Stimulated activated CD8-positive, alpha-beta memory T cell treated with anti-CD3 and anti-CD28 coated beads, Interleukin-4, amount 100 ng/mL, for 24 hours (primary cell): ENCODE results near the gene PBLD.
"Not testable (repeated sequence)": the region's sequence is repeated elsewhere in the genome, so short reads cannot be mapped to it uniquely, and the experiment has no call there.

Source experiments
- DNase-seq: peaks from one replicate; pipeline ENCODE4 v3.0.0-alpha.2; 2020; ENCODE audit warnings: low read depth

Gene PBLD

DNA sequence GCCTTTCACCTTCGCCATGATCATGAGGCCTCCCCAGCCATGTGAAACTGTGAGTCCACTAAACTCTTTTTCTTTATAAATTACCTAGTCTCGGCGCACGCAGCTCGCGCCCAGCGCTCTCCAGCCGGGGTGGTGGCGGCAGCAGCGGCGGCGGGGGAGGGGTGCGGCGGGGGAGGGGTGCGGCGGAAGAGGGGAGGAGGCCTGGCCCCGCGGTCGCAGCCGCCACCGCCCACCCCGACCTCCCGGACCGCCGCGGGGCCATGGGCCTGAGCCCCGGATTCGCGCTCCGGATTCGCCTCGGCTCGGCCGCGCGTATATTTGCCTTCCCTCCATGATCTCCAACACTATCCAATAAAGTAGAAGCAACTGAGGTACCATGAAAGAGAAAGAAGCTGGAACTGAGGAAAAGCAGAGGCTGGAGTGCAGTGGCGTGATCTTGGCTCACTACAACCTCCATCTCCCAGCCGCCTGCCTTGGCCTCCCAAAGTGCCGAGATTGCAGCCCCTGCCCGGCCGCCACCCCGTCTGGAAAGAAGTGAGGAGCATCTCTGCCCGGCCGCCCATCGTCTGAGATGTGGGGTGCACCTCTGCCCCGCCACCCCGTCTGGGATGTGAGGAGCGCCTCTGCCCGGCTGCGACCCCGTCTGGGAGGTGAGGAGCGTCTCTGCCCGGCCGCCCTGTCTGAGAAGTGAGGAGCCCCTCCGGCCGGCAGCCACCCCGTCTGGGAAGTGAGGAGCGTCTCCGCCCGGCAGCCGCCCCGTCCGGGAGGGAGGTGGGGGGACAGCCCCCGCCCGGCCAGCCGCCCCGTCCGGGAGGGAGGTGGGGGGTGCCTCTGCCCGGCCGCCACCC is 53.6 kb downstream of the PBLD start:
- not testable (repeated sequence) for DNase-seq

DNA sequence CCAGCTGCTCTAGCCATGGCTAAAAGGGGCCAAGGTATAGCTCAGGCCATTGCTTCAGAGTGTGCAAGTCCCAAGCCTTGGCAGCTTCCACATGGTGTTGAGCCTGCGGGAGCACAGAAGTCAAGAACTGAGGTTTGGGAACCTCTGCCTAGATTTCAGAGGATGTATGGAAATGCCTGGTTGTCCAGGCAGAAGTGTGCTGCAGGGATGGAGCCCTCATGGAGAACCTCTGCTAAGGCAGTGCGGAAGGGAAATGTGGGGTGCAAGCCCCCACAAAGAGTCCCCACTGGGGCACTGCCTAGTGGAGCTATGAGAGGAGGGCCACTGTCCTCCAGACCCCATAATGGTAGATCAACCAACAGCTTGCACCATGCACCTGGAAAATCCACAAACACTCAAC is 54.9 kb downstream of the PBLD start:
- not testable (repeated sequence) for DNase-seq

DNA sequence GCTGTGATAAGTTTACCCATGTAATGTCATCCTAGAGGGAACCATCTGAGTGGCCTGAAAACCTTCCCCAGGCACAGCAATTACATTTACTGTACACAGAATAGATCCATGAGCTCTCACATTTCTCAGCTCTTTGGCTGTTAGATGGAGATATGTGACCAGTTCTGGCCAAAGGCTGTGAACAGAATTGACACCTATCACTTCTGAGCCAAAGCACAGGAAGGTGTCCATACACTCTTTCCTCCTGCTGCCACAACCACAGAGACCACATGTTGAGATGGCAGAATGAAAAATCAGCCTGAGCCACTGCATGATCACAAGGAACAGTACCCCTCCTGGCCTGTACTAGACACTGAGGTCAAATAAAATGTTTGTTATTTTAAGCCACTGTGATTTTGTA is 56.5 kb downstream of the PBLD start:
- no peak for DNase-seq

DNA sequence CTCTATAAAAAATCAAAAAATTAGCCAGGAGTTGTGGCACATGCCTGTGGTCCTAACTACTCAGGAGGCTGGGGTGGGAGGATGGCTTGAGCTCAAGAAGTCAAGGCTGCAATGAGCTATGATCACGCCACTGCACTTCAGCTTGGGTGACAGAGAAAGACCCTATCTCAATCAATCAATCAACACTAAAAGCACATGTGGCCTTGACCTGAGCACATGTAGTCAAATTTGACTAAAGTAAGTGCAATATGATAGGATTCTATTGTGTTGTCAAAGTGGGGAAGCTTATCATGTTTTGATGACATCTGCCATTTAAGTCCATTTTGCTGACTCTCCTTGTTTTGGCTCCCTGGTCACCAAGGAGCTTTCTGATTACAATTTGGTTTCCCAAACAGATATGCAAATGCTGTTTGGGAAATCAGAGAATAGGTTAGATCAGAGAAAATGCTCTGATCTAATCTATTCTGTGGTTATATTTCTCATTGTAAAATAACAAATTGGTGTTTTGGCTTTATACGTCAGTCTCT is 57.1 kb downstream of the PBLD start:
- DNase-seq = no peak

DNA sequence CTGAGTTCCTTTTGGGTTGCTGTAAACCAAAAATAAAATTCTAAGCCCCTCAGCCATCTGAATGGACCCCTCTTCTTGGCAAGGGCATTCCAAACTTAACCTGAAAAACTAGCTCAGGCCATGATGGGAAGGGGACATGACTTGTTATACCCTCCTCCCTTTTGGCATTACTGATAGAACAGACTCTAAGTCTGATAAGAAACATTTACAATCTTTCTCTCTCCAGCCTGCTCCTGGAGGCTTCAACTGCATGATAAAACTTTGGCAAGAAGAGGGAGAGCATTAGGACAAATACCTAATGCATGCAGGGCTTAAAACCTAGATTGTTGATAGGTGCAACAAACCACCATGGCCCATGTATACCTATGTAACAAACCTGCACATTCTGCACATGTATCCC is 59.9 kb downstream of the PBLD start:
- DNase-seq = no peak

DNA sequence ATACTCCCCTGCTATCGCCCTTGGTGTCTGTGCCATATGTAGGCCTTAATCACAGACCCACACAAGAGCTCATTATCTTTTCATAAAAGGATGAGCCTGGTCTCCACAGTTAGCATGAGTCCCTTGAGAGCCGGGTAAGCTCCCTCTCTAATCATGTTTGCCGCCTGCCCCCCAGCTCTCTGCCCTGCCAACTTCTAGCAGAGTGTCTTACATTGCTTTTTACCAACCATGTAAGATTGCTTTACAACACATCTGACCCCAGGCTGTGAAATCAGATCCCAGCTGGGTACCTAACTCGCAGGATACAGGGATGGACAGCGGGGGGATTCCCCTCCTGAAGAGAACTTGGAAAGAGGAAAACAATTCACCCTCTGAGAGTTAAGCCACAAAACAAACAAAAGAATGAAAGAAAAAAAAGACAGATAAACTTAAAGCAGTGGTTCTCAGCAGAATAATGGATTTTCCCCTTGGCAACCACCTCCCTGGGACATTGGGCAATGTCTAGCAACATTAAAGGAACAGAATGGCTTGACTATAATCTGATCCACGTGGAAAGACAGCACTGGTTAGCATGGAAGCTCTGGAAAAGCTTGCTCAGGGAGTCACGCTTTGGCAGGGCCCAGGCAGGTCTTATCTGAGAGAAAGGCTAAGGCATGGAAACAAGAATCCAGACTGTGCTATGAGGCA is 61.4 kb downstream of the PBLD start:
- no peak for DNase-seq

DNA sequence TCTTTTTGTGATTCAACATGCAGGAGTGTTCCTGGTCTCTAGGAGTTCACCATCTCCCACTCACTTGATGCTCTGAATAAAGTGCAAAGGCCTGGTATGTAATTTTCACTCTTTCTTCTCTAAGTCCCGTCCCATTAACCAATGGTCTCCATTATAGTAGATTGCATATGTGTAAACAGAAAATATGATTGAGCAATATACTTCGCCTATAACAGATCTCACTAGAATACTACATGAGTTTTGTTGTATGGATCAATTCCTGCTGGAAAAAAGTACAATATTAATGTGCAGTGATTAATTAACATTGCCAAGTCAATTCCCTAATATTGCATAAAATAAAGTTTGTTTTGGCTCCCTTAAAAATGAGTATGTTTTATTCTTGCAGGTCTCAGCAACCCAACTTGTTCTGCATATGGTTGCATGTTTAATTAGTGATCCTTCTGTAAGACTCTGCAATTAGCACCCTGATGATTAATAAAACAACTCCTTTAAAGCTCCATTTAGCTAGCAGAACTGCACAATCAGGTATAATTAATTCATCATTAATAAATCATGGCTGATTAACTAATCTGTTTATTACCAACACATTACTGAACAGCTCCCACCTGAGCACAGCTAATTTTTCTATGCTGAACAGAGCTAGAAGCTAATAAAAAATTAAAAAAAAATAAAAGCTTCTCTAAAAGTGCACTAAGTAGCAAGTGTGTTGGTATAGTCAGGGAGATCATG is 63.0 kb downstream of the PBLD start:
- no peak for DNase-seq

DNA sequence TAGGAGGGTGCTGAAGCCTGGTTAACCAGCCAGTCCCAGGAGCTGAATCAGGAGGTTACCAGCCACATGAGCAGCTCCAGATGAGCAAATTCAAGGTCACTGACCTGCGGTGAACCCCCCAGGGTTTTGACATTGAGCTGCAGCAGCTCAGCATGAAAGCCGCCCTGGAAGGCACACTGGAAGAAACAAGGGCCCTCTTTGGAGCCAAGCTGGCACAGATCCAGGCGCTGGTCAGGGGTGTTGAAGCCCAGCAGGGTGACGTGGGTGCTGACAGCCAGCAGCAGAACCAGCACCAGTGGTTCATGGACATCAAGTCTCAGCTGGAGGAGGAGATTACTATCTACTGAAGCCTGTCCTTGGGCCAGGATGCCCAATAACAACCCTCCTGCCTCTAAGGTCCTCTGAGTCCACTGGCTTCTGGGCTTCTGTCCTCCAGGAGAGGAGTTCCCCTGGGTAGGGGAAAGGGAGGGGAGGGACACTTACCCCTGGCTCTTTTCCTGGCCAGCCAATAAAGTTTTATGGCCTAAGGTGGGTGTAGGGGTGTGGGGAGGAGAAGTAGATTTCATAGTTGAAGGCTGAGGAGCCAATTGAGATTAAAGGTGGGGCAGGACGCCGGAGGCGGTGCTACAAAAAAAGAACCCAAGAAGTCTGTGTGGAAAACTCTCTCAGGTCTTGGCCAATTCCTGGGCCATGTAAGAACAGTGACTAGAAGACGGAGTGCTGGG is 71.4 kb downstream of the PBLD start:
- DNase-seq = no peak

DNA sequence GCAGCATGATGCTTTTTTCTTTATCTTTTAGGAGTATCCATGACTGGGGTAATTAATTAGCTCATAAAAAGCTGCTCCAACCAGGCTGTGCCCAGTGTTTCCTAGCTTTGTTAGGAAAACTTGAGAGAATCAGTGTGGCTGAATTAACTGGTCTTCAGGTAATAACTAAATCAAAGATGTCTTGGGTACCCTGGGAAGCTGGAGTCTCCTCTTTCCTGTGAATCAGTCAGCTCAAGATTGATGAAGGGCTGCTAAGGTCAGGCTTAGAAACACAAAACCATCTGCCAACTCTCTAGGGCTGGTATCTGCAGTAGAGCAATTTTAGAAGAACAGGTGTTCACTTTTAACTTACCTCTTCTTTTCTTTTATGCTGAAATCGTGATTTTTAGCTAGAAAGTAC is 79.4 kb downstream of the PBLD start:
- DNase-seq = no peak

DNA sequence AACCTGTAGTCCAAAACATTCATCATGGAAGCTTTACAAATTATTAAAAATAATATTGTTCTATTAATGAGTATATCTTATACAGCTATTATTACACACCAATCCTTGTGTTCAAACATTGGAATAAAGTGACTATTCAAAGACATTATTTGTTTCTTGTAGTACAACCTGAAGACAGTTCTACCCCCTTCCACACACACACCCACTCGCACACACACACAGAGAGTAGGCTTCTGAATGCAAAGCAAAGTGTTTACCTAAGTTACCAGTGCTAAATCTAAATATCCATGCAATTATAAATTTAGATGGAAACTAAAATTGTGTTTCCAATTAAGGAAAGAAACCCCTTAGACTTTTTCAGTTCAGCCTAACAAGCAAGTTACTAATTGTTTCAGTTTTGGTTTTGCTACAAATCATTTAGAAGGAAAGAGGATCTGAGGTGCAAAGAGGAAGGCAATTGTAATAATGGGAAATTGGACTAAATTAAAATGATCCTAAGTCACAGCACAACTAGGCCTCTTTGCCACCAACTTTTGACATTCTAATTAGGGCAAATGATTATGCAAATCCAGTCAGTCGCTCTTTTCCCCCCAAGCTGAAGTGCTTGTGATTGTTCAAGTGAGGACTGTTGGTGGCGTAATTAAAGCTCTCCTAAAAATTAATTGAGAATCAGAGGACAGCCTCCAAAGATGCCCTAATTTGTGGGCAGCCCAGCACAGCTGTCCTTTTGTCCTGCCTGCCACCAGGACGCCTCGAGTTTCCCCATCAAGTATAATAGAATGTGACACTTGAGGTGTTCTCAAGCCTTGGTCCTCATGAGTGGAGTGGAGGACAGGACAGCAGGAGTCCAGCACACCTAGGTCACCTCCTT is 80.9 kb downstream of the PBLD start:
- DNase-seq = no peak

DNA sequence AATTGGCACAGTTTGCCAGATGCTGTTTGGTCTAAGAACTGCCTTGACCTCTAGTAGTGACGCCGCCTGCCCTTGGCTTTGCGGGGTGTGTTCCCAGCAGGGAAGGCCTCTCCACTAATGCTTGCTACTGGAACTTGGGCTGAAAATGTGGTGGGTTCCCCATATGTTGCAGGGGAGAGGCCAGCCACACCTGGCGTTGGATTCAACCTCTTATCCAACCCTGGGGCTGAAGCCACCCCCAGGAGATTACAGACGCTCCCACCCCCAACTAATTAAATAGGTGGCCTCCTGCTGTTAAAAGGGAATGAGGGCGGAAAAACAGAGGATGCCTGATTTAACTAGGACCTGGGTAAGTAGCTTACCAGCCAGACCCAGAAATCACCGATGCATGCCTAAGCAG is 81.6 kb downstream of the PBLD start:
- no peak for DNase-seq

DNA sequence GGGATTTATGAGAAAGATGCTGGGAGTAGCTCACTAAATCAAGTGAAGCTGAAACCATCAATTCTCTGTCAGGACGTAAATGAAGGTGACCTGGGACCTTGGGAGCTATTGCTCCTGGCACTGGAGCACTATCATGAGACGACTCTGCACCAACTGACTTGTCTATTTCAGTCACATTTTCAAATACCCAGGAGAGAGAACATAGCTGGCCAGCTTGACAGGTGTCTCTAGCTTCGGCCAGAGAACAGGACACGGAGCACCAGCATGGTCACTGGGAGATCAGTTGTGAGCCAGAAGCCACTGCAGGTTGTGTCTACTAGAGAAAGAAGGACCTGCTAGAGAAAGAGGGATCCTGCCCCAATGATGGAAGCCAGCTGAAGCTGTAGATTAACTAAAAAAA is 83.4 kb downstream of the PBLD start:
- DNase-seq = no peak

DNA sequence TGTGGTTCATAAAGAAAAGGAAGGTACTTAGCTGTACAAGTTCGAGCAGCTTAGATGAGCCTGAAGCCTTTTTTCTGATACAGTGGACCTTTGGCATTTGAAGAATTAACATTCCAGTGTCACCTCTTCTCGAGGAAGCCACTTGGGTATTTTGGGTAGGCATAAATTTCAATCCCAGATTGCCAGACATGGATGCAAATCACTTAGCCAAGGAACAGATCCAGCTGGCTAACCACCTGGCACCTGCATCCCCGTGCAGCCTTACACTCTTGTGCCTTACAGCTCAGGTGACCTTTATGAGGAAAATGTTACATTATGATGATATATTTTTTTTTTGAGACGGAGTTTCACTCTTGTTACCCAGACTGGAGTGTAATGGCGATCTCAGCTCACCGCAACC is 84.8 kb downstream of the PBLD start:
- no peak for DNase-seq

DNA sequence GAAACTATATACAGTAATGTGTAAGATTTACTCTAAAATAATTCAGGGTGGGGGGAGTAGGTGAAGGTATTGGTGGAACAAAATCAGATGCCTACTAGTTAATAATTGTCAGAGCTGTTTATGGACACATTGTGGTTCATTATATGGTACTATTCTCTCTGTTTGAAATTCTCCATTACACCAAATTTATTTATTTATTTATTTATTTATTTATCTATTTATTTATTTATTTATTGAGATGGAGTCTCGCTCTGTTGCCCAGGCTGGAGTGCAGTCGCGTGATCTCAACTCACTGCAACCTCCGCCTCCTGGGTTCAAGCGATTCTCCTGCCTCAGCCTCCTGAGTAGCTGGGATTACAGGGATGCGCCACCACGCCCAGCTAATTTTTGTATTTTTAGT is 86.3 kb downstream of the PBLD start:
- not testable (repeated sequence) for DNase-seq

DNA sequence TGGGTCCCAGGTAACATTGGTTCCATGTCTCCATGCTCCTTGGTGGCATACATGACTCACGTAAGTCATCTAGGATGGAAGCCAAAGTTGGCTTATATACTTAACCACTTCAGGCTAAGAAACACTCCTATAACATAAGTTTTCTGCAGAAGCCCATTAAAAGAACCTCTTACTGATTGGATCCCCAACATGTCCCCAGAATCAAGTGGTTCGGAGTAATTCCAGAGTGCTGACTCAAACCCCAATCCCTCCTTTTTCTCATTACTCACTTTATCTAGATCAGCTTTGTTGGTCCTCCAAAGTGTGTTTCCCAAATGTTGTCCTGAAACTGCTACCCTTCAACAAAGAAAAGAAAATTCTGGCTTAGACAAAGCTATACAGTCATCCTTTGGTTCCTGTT is 90.7 kb downstream of the PBLD start:
- DNase-seq = no peak

DNA sequence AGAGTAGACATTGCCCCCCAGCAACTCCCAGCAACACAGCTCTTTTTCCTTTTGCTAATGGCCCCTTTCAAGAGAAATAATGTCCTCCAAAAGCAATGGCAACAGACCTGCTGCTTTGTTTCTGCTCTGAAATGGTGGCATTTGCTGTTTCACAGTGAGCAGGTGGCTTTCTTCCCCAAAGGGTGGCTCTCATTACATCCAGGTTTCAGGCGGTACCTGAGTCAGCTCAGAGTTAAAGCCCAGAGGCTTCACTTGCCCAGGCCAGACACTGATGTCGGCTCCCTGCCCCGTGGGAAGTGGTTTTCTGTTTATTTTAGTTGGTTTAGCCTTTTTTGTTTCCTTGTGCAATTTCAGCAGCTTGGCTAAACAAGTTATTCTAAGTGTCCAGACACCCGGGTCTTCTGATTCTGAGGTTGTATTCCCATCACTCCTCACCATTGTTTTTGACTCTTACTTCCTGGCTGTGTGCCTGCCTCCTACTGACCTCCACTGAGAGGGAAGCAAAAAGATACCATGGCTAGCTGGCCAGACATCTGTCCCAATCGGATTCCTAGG is 93.1 kb downstream of the PBLD start:
- no peak for DNase-seq

DNA sequence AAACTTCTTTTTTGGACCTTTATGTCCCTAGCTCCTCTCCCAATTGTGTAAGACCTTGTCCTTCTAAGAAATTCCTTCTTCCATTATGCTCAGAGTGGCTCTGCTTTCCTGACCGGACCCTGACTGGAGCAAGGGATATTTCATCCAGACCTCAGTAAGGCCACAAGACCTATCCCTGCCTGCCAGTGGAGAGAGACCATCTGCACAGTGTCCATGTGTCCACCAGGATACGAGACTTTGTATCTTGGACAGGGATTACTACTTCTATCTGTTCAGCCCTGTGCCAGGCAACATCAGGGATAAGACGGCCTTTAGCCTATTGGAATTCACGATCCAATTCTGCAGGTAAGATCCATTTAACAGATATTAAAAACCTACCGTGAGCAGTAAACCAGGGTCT is 93.7 kb downstream of the PBLD start:
- DNase-seq = no peak

DNA sequence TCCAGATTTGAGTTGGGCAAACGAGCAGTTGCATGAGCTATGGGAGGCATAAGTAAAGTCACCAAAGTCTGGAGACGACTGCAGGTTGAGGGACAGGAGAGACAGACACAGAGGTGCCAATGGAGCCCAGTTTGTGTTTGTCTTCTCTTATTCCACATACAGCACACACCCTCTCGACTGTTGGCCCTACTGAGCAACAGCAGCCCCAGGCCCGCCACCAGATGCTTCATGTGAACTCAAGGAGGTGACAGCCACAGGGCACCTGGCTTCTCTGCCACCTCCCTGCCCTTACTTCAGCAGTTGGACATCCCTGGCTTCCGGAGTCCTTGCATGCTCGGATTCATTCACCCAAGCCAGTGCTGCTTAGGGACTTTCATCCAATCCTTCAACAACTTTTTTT is 94.4 kb downstream of the PBLD start:
- no peak for DNase-seq

DNA sequence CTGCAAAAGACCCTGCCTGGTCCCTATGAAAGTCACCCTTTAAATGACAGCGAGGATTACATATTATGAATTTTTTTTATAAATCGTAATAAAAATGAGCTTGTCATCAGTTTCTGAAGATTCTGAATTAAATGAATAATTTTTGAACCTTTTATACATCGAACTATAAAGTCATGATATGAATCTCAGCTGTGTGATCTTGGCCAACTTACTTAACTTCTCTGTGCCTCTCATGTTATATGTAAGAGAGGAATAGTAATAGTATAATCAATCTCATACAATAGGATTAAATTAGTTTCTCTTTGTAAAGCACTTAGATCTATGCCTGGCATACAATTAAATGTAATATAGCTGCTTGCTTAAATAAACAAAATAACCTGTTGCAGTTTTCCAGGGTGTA is 95.6 kb downstream of the PBLD start:
- no peak for DNase-seq

DNA sequence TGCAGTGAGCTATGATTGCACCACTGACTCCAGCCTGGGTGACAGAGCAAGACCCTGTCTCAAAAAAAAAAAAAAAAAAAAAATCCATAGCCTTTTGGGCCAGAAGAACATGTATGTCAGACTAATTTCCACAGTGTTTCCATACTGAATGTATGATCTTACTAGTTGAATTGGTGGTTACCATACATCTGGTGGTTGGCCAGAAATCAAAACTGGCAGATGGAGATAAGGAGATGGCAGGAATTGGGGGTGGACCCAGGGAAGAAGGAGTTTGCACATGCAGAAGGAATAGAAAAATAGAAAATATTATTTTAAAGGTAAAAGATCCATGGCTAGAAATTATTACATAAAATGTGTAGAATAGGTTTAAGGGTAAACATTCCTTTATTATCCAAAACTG is 97.1 kb downstream of the PBLD start:
- DNase-seq = no peak

DNA sequence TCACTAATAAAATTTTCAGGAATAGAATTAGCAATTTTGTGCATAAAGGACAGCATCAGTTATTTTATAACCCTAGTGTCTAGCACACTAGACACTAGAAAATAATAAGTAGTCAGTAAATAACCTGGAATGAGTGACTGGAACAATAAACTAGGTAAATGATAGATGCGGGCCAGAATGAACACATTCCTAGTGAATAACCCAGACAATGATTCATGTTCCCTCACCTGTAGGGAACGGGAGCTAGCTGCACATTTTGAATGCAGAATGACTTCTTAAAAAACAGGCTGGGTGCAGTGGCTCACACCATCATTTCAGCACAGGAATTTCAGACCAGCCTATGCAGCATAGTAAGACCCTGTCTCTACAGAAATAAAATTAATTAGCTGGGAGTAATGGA is 97.6 kb downstream of the PBLD start:
- DNase-seq = no peak
